ENCODE results near the gene PCK2.

DNA sequence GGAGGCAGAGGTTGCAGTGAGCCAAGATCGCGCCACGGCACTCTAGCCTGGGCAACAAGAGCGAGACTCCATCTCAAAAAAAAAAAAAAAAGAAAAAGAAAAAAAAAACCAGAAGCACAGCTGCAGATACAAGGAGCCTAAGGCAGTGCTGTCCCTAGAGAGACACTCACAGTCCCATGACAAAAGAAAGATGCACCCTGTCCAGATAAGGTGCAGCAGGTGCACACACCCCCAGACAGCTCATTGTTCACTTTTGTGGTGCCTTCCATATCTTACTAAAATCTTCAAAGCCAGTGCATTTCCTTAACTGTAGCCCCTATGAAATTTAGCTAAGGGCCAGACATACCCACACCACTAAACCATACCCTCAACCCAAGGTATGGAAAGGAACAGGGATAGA is 28.3 kb downstream of the PCK2 start:
- TF ChIP-seq CTCF (IDR thresholded peaks at IDR 0.05) (no peak), POLR2A (IDR thresholded peaks at IDR 0.05) (no peak), EP300 (IDR thresholded peaks at IDR 0.05) (no peak)
